Measurements from ENCODE around the gene ATF5. TPM values are rescaled to one million over a fixed set of nuclear protein-coding genes. Genes with fewer than 3 reads are reported as not detected.

The ATF5 gene
- polyA plus RNA-seq, 1 experiment: 6.3 TPM

GRCh38 chr19:49887037-49887664, 41.9 kb upstream of the ATF5 start:
- CTCF ChIA-PET: no interaction called here

GRCh38 chr19:49887665-49888509, 41.1 kb upstream of the ATF5 start:
- DNase-seq (ENCODE audit: low read depth, low spot score): no peak
- ChIA-PET POLR2A (no interaction called here), CTCF (interaction anchor here (0.6 to 1.1 kb wide), 2 partner anchors 12 to 308 kb away, joined by 3 to 7 read pairs; no protein-coding TSS in a partner anchor)
- Histone ChIP-seq H3K9me3 (ENCODE audit: control insufficient read depth, insufficient read depth, low read length) (peaks cover 12% of the 10 kb centered on the region), H3K27me3 (ENCODE audit: control insufficient read depth, insufficient read depth, low read length) (no peaks in the 10 kb centered on the region), H3K4me3 (ENCODE audit: low read depth, low read length) (no peak overlapping the region), H3K27ac (ENCODE audit: low read depth, low read length) (no peak overlapping the region)
- no peak for TF ChIP-seq CTCF (IDR thresholded peaks at IDR 0.05; ENCODE audit: low read depth, low read length)

More at GRCh38 chr19:49887037-49887664, 41.9 kb upstream of the ATF5 start:
- H3K4me3 ChIP-seq (ENCODE audit: low read depth, low read length): no peak overlapping the region
- no peak for DNase-seq (ENCODE audit: low read depth, low spot score)
- H3K27ac ChIP-seq (ENCODE audit: low read depth, low read length): no peak overlapping the region
- H3K9me3 ChIP-seq (ENCODE audit: control insufficient read depth, insufficient read depth, low read length): peaks cover 20% of the 10 kb centered on the region
- TF ChIP-seq CTCF (IDR thresholded peaks at IDR 0.05; ENCODE audit: low read depth, low read length): no peak
- H3K27me3 ChIP-seq (ENCODE audit: control insufficient read depth, insufficient read depth, low read length): no peaks in the 10 kb centered on the region
- POLR2A ChIA-PET: interaction anchor here (0.6 kb wide), 1 partner anchor 15 kb away, joined by 3 read pairs; no protein-coding TSS in a partner anchor

- TF ChIP-seq CTCF (IDR thresholded peaks at IDR 0.05; ENCODE audit: low read depth, low read length): no peak
- no peak for DNase-seq (ENCODE audit: low read depth, low spot score)
- H3K27me3 ChIP-seq (ENCODE audit: control insufficient read depth, insufficient read depth, low read length): no peaks in the 10 kb centered on the region
- no peak overlapping the region for H3K4me3 ChIP-seq (ENCODE audit: low read depth, low read length)
- no peak overlapping the region for H3K27ac ChIP-seq (ENCODE audit: low read depth, low read length)
- H3K9me3 ChIP-seq (ENCODE audit: control insufficient read depth, insufficient read depth, low read length): peaks cover 9% of the 10 kb centered on the region; the same call in 1 of the 2 replicates
- POLR2A ChIA-PET: no interaction called here
- CTCF ChIA-PET: interaction anchor here (0.6 to 1.1 kb wide), 2 partner anchors 11 to 308 kb away, joined by 3 to 7 read pairs; no protein-coding TSS in a partner anchor
These were observed 40.5 kb upstream of the ATF5 start for GRCh38 chr19:49888510-49888824.

- Histone ChIP-seq H3K9me3 (ENCODE audit: control insufficient read depth, insufficient read depth, low read length) (peaks cover 9% of the 10 kb centered on the region; the same call in 1 of the 2 replicates), H3K27me3 (ENCODE audit: control insufficient read depth, insufficient read depth, low read length) (no peaks in the 10 kb centered on the region), H3K27ac (ENCODE audit: low read depth, low read length) (no peak overlapping the region), H3K4me3 (ENCODE audit: low read depth, low read length) (no peak overlapping the region)
- ChIA-PET CTCF (interaction anchor here (1.1 kb wide), 1 partner anchor 11 kb away, joined by 3 read pairs; no protein-coding TSS in a partner anchor), POLR2A (no interaction called here)
- no peak for TF ChIP-seq CTCF (IDR thresholded peaks at IDR 0.05; ENCODE audit: low read depth, low read length)
- no peak for DNase-seq (ENCODE audit: low read depth, low spot score)
These were observed 39.8 kb upstream of the ATF5 start for GRCh38 chr19:49889038-49889686.
